GM21717 (cell line): ENCODE measurements around the gene GALNT15.

ENCODE experiments used
- ATAC-seq: cut with Tn5 transposase; IDR thresholded peaks from one replicate; pipeline ENCODE4 v1.9.1; 2021; ENCODE audit warnings: mild to moderate bottlenecking, moderate library complexity; ENCODE audit not compliant: unreplicated experiment

The GALNT15 gene

GRCh38 chr3:16186565-16186964 lies 12.1 kb downstream of the GALNT15 start:
- no peak for ATAC-seq

GRCh38 chr3:16187213-16187790 lies 12.8 kb downstream of the GALNT15 start:
- no peak for ATAC-seq

- ATAC-seq: no peak
Observed at GRCh38 chr3:16188071-16188470, 13.6 kb downstream of the GALNT15 start.

- no peak for ATAC-seq
Observed at GRCh38 chr3:16189201-16189600, 14.7 kb downstream of the GALNT15 start.

- ATAC-seq: no peak
Observed at GRCh38 chr3:16190704-16191103, 16.2 kb downstream of the GALNT15 start.

- ATAC-seq: no peak
Observed at GRCh38 chr3:16191591-16191990, 17.1 kb downstream of the GALNT15 start.

GRCh38 chr3:16192176-16192811 lies 17.8 kb downstream of the GALNT15 start:
- ATAC-seq: no peak

GRCh38 chr3:16198427-16198826 lies 23.9 kb downstream of the GALNT15 start:
- no peak for ATAC-seq

- ATAC-seq: no peak
Observed at GRCh38 chr3:16199769-16200168, 25.3 kb downstream of the GALNT15 start.

- ATAC-seq: no peak
Observed at GRCh38 chr3:16200411-16200810, 25.9 kb downstream of the GALNT15 start.

- ATAC-seq: no peak
Observed at GRCh38 chr3:16203031-16203430, 28.6 kb downstream of the GALNT15 start.

- ATAC-seq: no peak
Observed at GRCh38 chr3:16203671-16204629, 29.5 kb downstream of the GALNT15 start.

- ATAC-seq: no peak
Observed at GRCh38 chr3:16204751-16205150, 30.3 kb downstream of the GALNT15 start.

- no peak for ATAC-seq
Observed at GRCh38 chr3:16205156-16205870, 30.8 kb downstream of the GALNT15 start.

- no peak for ATAC-seq
Observed at GRCh38 chr3:16207031-16207430, 32.6 kb downstream of the GALNT15 start.

- no peak for ATAC-seq
Observed at GRCh38 chr3:16211176-16211904, 36.9 kb downstream of the GALNT15 start.

GRCh38 chr3:16214366-16214765 lies 39.9 kb downstream of the GALNT15 start:
- ATAC-seq: no peak

GRCh38 chr3:16216373-16216935 lies 42.0 kb downstream of the GALNT15 start:
- ATAC-seq: no peak

- ATAC-seq: no peak
Observed at GRCh38 chr3:16219777-16220176, 45.3 kb downstream of the GALNT15 start.

GRCh38 chr3:16221990-16222389 lies 47.5 kb downstream of the GALNT15 start:
- ATAC-seq: no peak
